Measurements from ENCODE around the gene WWOX.

WWOX gene

DNA sequence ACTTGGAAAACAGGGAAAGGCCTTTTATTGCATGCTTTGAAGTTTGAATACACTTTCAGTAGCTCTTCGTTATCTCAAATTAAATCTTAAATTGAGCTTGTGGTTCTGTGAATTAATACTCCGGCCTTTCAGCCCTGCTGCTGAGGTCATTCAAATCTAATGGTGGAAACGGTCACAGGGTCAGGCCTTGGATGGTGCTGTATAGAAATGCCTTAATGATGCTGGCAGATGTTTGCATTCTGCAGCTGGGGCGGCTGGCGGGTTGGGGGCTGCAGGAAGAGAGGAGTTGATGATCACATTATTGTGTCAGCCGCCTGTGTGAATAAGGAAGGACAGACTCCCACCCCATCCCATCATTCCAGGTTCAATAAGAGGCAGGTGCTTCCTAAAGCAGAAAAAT lies 723.6 kb downstream of the WWOX start:
- no peak overlapping the region for H3K4me3 ChIP-seq (ENCODE audit: low read length)
- no peaks in the 10 kb centered on the region for H3K36me3 ChIP-seq (ENCODE audit: control insufficient read depth, low read depth, low read length)
- H3K27me3 ChIP-seq (ENCODE audit: control insufficient read depth, insufficient read depth, low read length) = no peaks in the 10 kb centered on the region
- H3K9ac ChIP-seq (ENCODE audit: low read length) = no peak overlapping the region
- H3K9me3 ChIP-seq (ENCODE audit: control insufficient read depth, low read depth, low read length) = no peaks in the 10 kb centered on the region
- no peaks in the 10 kb centered on the region for H3K4me1 ChIP-seq (ENCODE audit: control insufficient read depth, low read depth, low read length)
- no peak overlapping the region for H3K27ac ChIP-seq (ENCODE audit: low read length)

DNA sequence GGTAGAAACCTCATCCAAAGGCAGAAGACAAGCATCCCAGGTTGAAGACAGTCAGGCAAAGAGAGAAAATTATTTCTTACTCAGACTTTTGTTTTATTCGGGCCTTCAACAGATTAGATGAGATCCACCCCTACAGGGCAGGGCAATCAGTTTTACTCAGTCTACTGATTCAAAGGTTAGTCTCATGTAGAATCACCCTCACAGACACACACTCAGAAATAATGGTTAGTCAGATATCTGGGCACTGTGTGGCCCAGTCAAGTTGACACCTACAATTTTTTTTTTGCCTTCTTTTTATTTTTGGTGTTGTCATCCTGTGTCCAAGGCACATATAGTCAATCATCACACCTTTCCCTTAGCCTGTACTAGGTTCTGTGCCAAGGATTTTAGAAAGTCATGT lies 729.8 kb downstream of the WWOX start:
- Histone ChIP-seq H3K4me3 (ENCODE audit: low read length) (no peak overlapping the region), H3K27me3 (ENCODE audit: control insufficient read depth, insufficient read depth, low read length) (no peaks in the 10 kb centered on the region), H3K27ac (ENCODE audit: low read length) (no peak overlapping the region)

DNA sequence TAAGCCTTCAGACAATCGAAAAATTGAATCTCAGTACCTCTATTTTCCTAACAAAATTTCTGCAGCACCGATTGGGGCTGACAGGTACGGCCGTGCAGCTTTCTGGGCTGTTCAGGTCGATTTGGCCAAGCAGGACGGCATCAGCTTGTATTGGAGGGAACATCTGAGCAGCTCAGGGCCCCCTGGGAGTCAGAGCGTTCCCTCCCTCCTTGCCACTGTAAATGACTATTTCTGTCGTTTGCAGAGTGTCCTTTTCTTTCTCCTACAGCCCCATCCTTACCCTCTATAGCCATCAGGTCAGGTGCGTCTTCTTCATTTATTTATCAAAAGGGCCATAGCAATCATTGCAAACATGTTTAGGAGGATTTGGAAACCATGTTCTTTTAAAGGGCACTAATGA lies 731.1 kb downstream of the WWOX start:
- no peaks in the 10 kb centered on the region for H3K27me3 ChIP-seq (ENCODE audit: control insufficient read depth, insufficient read depth, low read length)

More for the DNA sequence above, 729.8 kb downstream of the WWOX start:
- H3K9ac ChIP-seq (ENCODE audit: low read length) = no peak overlapping the region
- peaks cover 3% of the 10 kb centered on the region for H3K4me1 ChIP-seq (ENCODE audit: control insufficient read depth, low read depth, low read length)
- no peaks in the 10 kb centered on the region for H3K9me3 ChIP-seq (ENCODE audit: control insufficient read depth, low read depth, low read length)
- no peaks in the 10 kb centered on the region for H3K36me3 ChIP-seq (ENCODE audit: control insufficient read depth, low read depth, low read length)

DNA sequence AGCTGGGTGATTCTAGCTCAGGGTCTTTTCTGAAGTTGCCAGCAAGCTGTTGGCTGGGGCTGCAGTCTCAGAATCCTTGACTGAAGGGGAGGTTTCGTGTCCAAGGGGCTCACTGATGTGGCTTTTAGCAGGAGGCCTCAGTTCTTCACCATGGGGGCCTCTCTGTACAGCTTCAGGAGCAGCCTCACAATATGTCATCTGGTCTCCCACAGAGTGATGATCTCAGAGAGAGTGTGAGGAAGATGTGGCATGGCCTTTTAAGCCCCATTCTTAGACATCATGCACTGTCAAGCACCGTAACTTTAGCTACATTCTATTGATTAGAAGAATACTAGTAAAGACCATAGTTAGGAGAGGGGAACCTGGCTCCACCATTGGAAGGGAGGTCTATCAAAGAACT lies 732.6 kb downstream of the WWOX start:
- H3K27ac ChIP-seq (ENCODE audit: low read length) = no peak overlapping the region
- no peaks in the 10 kb centered on the region for H3K9me3 ChIP-seq (ENCODE audit: control insufficient read depth, low read depth, low read length)
- no peak overlapping the region for H3K4me3 ChIP-seq (ENCODE audit: low read length)
- H3K27me3 ChIP-seq (ENCODE audit: control insufficient read depth, insufficient read depth, low read length) = no peaks in the 10 kb centered on the region
- H3K9ac ChIP-seq (ENCODE audit: low read length) = no peak overlapping the region
- peaks cover 3% of the 10 kb centered on the region for H3K4me1 ChIP-seq (ENCODE audit: control insufficient read depth, low read depth, low read length)
- H3K36me3 ChIP-seq (ENCODE audit: control insufficient read depth, low read depth, low read length) = no peaks in the 10 kb centered on the region

More for the DNA sequence above, 731.1 kb downstream of the WWOX start:
- Histone ChIP-seq H3K4me1 (ENCODE audit: control insufficient read depth, low read depth, low read length) (peaks cover 3% of the 10 kb centered on the region), H3K9me3 (ENCODE audit: control insufficient read depth, low read depth, low read length) (no peaks in the 10 kb centered on the region), H3K4me3 (ENCODE audit: low read length) (no peak overlapping the region), H3K27ac (ENCODE audit: low read length) (no peak overlapping the region), H3K36me3 (ENCODE audit: control insufficient read depth, low read depth, low read length) (no peaks in the 10 kb centered on the region), H3K9ac (ENCODE audit: low read length) (no peak overlapping the region)

DNA sequence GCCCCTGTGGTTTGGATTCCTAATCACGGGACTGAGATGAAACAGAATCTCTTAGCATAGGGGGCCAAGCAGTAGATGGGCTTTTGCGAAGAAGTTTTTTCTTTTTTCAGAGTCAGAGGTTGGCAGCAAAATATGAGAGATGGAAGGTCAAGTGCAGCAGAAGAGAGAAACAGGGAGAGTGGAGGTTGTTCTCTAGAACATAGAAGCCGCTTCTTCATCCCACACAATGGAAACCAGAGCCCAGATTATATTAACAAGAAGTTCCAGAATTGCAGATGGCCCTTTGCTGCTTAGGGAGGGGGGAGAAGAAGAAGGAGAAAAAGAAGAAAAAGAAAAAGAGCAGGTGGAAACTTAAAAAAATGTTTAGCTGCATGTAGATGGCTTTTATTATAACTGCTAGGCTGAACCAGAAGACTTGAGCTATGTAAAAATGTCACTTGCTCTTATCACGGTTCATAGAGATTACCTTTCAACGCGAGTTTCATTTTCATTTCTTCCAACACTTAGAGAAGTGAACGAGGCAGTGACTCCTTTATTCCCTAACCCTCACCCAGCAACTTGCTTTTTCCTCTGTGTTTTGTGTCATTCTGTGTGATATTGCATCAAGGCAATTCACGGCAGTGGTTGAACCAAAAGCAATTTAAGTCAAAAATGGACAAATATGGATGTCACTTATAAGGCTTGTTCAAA lies 737.5 kb downstream of the WWOX start:
- H3K27me3 ChIP-seq (ENCODE audit: control insufficient read depth, insufficient read depth, low read length) = no peaks in the 10 kb centered on the region
- no peak overlapping the region for H3K4me3 ChIP-seq (ENCODE audit: low read length)
- H3K9ac ChIP-seq (ENCODE audit: low read length) = no peak overlapping the region

DNA sequence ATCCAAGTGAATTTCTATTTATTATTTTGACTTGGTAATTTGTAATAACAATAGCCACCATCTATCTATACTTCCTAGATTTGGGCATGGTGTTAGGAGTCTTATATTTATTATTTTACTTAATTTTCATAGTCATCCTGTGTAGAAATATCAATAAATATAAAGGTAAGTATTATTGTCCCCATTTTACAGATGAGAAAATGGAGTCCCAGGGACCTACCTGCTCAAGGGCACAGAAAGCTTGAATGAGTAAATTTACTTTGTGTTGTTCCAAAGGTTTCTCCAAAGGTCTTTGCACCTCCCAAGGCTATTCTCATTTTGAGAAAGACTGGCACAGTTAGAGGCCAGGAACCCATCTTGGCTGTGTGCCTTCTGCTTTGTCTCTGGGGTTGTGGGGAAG lies 738.3 kb downstream of the WWOX start:
- H3K4me1 ChIP-seq (ENCODE audit: control insufficient read depth, low read depth, low read length) = no peaks in the 10 kb centered on the region

More for the DNA sequence above, 737.5 kb downstream of the WWOX start:
- H3K36me3 ChIP-seq (ENCODE audit: control insufficient read depth, low read depth, low read length) = no peaks in the 10 kb centered on the region
- no peak overlapping the region for H3K27ac ChIP-seq (ENCODE audit: low read length)
- H3K9me3 ChIP-seq (ENCODE audit: control insufficient read depth, low read depth, low read length) = no peaks in the 10 kb centered on the region
- no peaks in the 10 kb centered on the region for H3K4me1 ChIP-seq (ENCODE audit: control insufficient read depth, low read depth, low read length)

DNA sequence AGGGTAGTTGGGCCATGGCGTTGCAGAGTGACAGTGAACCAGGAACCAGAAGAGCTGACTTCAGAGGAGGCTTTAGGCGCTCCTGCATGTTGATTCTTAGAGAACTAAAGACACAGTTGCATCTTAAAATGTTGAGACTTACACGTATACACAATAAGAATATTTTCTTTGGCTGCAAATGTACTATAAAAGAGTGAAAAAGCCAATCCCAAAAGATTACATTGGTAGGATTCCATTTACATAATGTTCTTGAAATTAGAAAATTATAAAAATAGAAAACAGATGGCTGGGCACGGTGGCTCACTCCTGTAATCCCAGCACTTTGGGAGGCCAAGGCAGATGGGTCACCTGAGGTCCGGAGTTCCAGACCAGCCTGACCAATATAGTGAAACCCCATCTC lies 738.8 kb downstream of the WWOX start:
- Histone ChIP-seq H3K27ac (ENCODE audit: low read length) (no peak overlapping the region), H3K4me3 (ENCODE audit: low read length) (no peak overlapping the region), H3K36me3 (ENCODE audit: control insufficient read depth, low read depth, low read length) (no peaks in the 10 kb centered on the region), H3K27me3 (ENCODE audit: control insufficient read depth, insufficient read depth, low read length) (no peaks in the 10 kb centered on the region), H3K4me1 (ENCODE audit: control insufficient read depth, low read depth, low read length) (no peaks in the 10 kb centered on the region), H3K9me3 (ENCODE audit: control insufficient read depth, low read depth, low read length) (no peaks in the 10 kb centered on the region), H3K9ac (ENCODE audit: low read length) (no peak overlapping the region)

More for the DNA sequence above, 738.3 kb downstream of the WWOX start:
- Histone ChIP-seq H3K27me3 (ENCODE audit: control insufficient read depth, insufficient read depth, low read length) (no peaks in the 10 kb centered on the region), H3K9ac (ENCODE audit: low read length) (no peak overlapping the region), H3K27ac (ENCODE audit: low read length) (no peak overlapping the region), H3K36me3 (ENCODE audit: control insufficient read depth, low read depth, low read length) (no peaks in the 10 kb centered on the region), H3K4me3 (ENCODE audit: low read length) (no peak overlapping the region), H3K9me3 (ENCODE audit: control insufficient read depth, low read depth, low read length) (no peaks in the 10 kb centered on the region)

DNA sequence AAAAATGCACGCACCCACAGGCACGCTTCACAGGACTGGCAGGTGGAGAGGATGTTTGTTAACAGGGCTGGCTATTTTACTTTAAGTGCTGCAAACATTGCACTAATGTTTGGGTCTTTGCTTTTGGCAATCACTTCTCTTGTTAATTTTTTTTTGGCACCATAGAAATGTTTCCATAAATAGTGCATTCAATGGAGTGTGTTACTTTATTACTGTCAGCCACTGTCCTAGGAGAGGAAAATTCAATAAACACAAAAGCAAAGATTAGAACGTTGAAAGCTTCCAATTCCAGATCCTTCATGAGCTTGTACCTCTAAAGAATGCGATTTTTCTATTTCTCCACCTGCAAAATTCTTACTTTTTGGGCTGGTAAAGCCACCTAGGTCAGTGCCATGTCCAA lies 743.5 kb downstream of the WWOX start:
- Histone ChIP-seq H3K4me3 (ENCODE audit: low read length) (no peak overlapping the region), H3K36me3 (ENCODE audit: control insufficient read depth, low read depth, low read length) (no peaks in the 10 kb centered on the region), H3K4me1 (ENCODE audit: control insufficient read depth, low read depth, low read length) (no peaks in the 10 kb centered on the region), H3K9me3 (ENCODE audit: control insufficient read depth, low read depth, low read length) (no peaks in the 10 kb centered on the region), H3K27ac (ENCODE audit: low read length) (no peak overlapping the region), H3K9ac (ENCODE audit: low read length) (no peak overlapping the region), H3K27me3 (ENCODE audit: control insufficient read depth, insufficient read depth, low read length) (no peaks in the 10 kb centered on the region)

DNA sequence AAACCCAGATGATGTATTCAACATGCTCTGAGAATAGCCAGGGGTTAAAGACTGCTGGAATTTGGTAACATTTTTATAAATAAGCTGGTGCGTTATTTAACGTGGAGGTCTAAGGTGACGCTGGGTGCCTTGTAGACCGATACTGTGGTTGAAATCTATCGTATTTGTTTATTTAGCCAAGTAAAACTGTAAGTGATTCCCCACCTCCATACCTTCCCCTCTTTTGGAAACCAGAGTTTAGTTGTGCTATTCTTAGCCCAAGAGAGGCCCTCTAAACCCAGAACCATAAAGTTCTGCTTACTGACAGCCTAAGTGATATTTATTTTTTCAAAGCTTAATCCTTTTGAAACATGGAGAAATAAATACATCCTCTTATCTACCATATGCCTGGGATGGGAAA lies 744.5 kb downstream of the WWOX start:
- Histone ChIP-seq H3K27ac (ENCODE audit: low read length) (no peak overlapping the region), H3K9ac (ENCODE audit: low read length) (no peak overlapping the region), H3K4me1 (ENCODE audit: control insufficient read depth, low read depth, low read length) (no peaks in the 10 kb centered on the region), H3K27me3 (ENCODE audit: control insufficient read depth, insufficient read depth, low read length) (no peaks in the 10 kb centered on the region), H3K9me3 (ENCODE audit: control insufficient read depth, low read depth, low read length) (no peaks in the 10 kb centered on the region), H3K4me3 (ENCODE audit: low read length) (no peak overlapping the region), H3K36me3 (ENCODE audit: control insufficient read depth, low read depth, low read length) (no peaks in the 10 kb centered on the region)

DNA sequence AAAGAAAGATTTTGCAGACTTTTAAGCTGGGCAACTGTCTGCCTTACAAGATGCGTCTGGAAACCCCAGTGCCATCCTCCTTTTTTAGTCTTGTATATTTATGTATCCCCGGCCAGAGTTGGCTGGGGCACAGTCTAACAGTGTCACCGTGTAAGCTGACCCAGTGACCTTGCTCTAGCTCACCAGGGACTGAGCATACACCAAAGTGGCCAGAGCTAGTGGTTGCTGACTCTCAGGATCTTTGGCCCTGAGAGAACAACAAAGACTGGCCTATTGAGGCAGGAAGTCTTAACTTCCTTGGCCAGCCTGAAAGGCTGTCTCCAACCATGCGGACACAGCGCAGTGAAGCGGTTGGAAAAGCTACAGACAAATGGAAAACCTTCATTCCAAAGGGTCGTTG lies 745.2 kb downstream of the WWOX start:
- Histone ChIP-seq H3K4me3 (ENCODE audit: low read length) (no peak overlapping the region), H3K27ac (ENCODE audit: low read length) (no peak overlapping the region), H3K9me3 (ENCODE audit: control insufficient read depth, low read depth, low read length) (no peaks in the 10 kb centered on the region), H3K4me1 (ENCODE audit: control insufficient read depth, low read depth, low read length) (no peaks in the 10 kb centered on the region), H3K9ac (ENCODE audit: low read length) (no peak overlapping the region), H3K36me3 (ENCODE audit: control insufficient read depth, low read depth, low read length) (no peaks in the 10 kb centered on the region), H3K27me3 (ENCODE audit: control insufficient read depth, insufficient read depth, low read length) (no peaks in the 10 kb centered on the region)

DNA sequence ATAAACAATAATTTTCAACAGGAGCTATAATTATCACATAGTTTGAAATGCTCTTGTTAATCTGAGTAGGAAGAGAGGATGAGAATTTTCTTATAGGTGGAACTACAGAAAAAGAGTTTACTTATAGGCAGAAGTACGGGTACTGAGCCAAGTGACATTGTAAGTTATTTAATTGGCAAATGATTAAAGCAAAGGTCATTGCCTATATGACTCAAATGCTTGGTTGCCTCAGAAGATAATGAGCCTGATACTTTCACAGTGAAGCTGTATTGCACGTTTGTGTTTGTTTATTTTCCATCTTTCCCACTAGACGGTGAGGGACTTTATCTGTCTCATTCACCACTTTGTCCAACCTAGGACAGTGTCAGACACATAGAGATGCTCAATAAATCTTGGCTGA lies 751.8 kb downstream of the WWOX start:
- no peaks in the 10 kb centered on the region for H3K27me3 ChIP-seq (ENCODE audit: control insufficient read depth, insufficient read depth, low read length)
- H3K4me1 ChIP-seq (ENCODE audit: control insufficient read depth, low read depth, low read length) = no peaks in the 10 kb centered on the region
- no peak overlapping the region for H3K27ac ChIP-seq (ENCODE audit: low read length)
- no peaks in the 10 kb centered on the region for H3K36me3 ChIP-seq (ENCODE audit: control insufficient read depth, low read depth, low read length)
- H3K9ac ChIP-seq (ENCODE audit: low read length) = no peak overlapping the region
- H3K9me3 ChIP-seq (ENCODE audit: control insufficient read depth, low read depth, low read length) = no peaks in the 10 kb centered on the region
- H3K4me3 ChIP-seq (ENCODE audit: low read length) = no peak overlapping the region

DNA sequence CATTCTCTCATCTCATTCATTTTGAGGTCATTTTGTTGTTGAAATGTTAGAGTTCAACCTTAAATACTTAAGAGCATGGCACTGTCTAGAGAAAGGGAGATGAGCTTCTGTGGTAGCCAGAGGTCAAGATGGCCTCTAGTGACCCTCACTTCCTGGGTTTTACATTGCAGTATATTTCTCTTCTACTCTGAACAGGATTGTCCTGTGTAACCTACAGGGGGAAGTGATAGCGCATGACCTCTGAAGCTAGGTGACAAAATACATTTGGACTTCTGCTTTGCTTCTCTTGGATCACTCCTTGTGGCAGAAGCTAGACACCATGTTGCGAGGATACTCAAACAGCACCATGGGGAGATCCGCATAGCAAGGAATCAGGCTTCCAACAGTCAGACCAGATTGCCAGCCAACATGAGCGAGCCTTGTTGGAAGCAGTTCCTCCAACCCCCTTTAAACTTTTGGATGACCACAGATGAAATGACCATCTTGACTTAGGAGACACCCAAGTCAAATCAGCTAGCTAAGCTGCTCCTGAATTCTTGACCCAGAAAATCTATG lies 752.7 kb downstream of the WWOX start:
- H3K9me3 ChIP-seq (ENCODE audit: control insufficient read depth, low read depth, low read length) = no peaks in the 10 kb centered on the region
- no peaks in the 10 kb centered on the region for H3K4me1 ChIP-seq (ENCODE audit: control insufficient read depth, low read depth, low read length)
- H3K9ac ChIP-seq (ENCODE audit: low read length) = no peak overlapping the region
- no peaks in the 10 kb centered on the region for H3K36me3 ChIP-seq (ENCODE audit: control insufficient read depth, low read depth, low read length)
- no peaks in the 10 kb centered on the region for H3K27me3 ChIP-seq (ENCODE audit: control insufficient read depth, insufficient read depth, low read length)
- no peak overlapping the region for H3K4me3 ChIP-seq (ENCODE audit: low read length)
- no peak overlapping the region for H3K27ac ChIP-seq (ENCODE audit: low read length)

All from iPS-18a (cell line).